ENCODE results near the gene UBE4B.

UBE4B gene

GRCh38 chr1:10216090-10216749 is 183.5 kb downstream of the UBE4B start:
- TF ChIP-seq CTCF (IDR thresholded peaks at IDR 0.05): no peak

GRCh38 chr1:10217748-10218441 is 185.1 kb downstream of the UBE4B start:
- TF ChIP-seq CTCF (IDR thresholded peaks at IDR 0.05): no peak

GRCh38 chr1:10220200-10220599 is 187.4 kb downstream of the UBE4B start:
- TF ChIP-seq CTCF (IDR thresholded peaks at IDR 0.05): no peak

GRCh38 chr1:10225573-10225972 is 192.8 kb downstream of the UBE4B start:
- TF ChIP-seq CTCF (IDR thresholded peaks at IDR 0.05): no peak

- TF ChIP-seq CTCF (IDR thresholded peaks at IDR 0.05): no peak
These were observed 195.8 kb downstream of the UBE4B start for GRCh38 chr1:10228528-10228927.

- TF ChIP-seq CTCF (IDR thresholded peaks at IDR 0.05): no peak
These were observed 197.1 kb downstream of the UBE4B start for GRCh38 chr1:10229903-10230302.
